ENCODE results near the gene SFT2D2.
A peak's percentile ranks its signal among the peaks of the same experiment; 100 is the strongest.

Gene SFT2D2

DNA sequence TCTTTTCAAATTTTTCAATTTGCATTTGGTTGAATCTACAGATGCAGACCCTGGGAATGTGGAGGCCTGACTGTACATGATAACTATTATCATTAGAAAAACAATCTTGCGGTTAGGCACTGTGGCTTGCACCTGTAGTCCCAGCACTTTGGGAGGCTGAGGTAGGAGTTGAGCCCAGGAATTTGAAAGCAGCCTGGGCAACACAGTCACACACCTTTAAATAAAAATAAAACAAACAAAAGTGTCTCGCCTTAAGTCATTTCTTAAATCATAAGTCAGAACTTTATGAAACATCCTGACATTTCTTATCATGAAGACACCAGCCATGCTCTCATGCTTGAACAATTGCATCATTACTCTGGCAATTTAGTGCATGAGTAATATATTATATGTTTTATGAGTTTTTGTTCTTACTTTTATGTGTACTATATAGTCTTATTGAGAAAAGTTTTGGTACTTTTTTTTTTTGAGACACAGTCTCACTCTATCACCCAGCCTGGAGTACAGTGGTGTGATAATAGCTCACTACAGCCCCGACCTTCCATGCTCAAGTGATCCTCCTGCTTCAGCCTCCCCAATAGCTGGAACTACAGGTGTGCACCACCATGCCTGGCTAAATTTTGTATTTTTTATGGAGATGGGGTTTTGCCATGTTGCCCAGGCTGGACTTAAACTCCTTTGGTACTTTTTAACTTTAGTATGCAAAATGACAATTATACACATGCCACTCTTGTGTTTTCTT is 62.7 kb downstream of the SFT2D2 start:
- Histone ChIP-seq H3K9me3 (ENCODE audit: control extremely low read depth in 1 of 5, control insufficient read depth in 4 of 5, insufficient read depth in 2 of 5, low read depth in 1 of 5, low read length in 4 of 5) (no peaks in the 10 kb centered on the region), H3K4me3 (ENCODE audit: control insufficient read depth in 1 of 7, extremely low read depth in 1 of 7, insufficient read depth in 4 of 7, low read depth in 2 of 7, low read length in 6 of 7) (no peak overlapping the region), H3K4me1 (ENCODE audit: control extremely low read depth in 1 of 4, control insufficient read depth in 4 of 4, insufficient read depth in 4 of 4, low read length in 3 of 4) (peaks cover 0 to 6% (median 0%) of the 10 kb centered on the region in 4 experiments), H3K27ac (ENCODE audit: insufficient read depth in 1 of 2, low read depth in 1 of 2, low read length in 2 of 2, poor library complexity in 1 of 2, severe bottlenecking in 2 of 2) (no peak overlapping the region), H3K27me3 (replicated peaks in 2 of 5; ENCODE audit: control insufficient read depth in 4 of 5, insufficient read depth in 5 of 5, low read length in 4 of 5) (no peaks in the 10 kb centered on the region), H3K36me3 (ENCODE audit: control insufficient read depth in 4 of 4, insufficient read depth in 4 of 4, low read length in 3 of 4) (peaks cover 0 to 2% (median 0%) of the 10 kb centered on the region in 4 experiments)
- no CpG with 5 or more reads among the region's 3 CpGs for WGBS (ENCODE audit: insufficient coverage)
- peak in 1 of 3 donors; percentile 17 for DNase-seq
- ChIA-PET POLR2A (no interaction called here), CTCF (no interaction called here)

DNA sequence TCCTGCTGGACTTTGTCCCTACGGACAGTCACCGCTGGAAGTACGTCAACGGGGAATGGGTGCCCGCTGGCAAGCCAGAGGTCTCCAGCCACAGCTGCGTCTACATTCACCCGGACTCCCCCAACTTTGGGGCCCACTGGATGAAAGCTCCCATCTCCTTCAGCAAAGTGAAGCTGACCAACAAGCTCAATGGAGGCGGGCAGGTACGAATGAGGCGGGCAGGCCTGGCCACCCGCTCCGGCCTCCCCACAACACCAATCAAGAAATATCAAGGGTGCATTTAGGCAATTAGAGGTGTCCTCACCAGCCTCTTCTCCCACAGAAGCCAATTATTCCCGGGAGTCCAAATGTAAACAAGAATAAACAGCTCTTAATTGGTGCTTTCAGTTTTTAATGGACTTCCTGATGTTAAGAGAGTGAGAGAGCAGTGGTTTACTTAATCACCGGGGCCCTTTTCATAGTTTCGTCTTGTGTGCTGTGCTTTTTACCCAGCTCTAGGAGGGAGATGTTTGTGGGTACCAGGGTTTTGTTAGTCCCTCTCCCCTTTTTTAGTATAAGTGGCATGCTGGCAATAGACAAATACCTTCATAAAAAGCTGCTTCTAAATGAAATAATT is 65.5 kb downstream of the SFT2D2 start:
- POLR2A ChIA-PET = no interaction called here

DNA sequence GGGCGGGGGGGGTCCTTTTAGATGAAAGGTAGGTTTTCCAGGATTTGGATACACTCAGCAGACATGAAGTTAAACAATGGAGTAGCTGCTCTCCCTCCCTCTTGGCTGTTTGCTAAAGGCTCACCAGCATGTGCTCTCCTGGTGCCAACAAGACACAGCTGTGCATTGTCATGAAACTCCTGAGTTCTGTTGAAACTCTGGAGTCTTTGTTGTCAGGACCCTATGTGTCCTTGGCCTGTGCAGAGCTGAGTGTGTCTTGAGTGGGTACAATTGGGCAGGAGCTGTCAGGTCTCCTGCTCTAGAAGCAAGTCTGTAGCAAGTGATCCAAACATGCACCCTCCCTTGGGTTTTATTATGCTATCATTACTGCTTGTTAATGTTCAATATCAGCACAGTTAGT is 67.6 kb downstream of the SFT2D2 start:
- peaks cover 0 to 2% (median 0%) of the 10 kb centered on the region in 4 experiments for H3K36me3 ChIP-seq (ENCODE audit: control insufficient read depth in 4 of 4, insufficient read depth in 4 of 4, low read length in 3 of 4)
- no peaks in the 10 kb centered on the region for H3K27me3 ChIP-seq (replicated peaks in 2 of 5; ENCODE audit: control insufficient read depth in 4 of 5, insufficient read depth in 5 of 5, low read length in 4 of 5)
- POLR2A ChIA-PET = no interaction called here
- H3K9me3 ChIP-seq (ENCODE audit: control extremely low read depth in 1 of 5, control insufficient read depth in 4 of 5, insufficient read depth in 2 of 5, low read depth in 1 of 5, low read length in 4 of 5) = no peaks in the 10 kb centered on the region
- CTCF ChIA-PET = interaction anchor here (1.0 to 1.3 kb wide), 2 partner anchors 9 to 28 kb away, joined by 3 read pairs; no protein-coding TSS in a partner anchor
- no peak overlapping the region for H3K27ac ChIP-seq (ENCODE audit: insufficient read depth in 1 of 2, low read depth in 1 of 2, low read length in 2 of 2, poor library complexity in 1 of 2, severe bottlenecking in 2 of 2)
- DNase-seq = no peak
- no CpG with 5 or more reads among the region's 1 CpG for WGBS (ENCODE audit: insufficient coverage)
- H3K4me3 ChIP-seq (ENCODE audit: control insufficient read depth in 1 of 7, extremely low read depth in 1 of 7, insufficient read depth in 4 of 7, low read depth in 2 of 7, low read length in 6 of 7) = no peak overlapping the region
- H3K4me1 ChIP-seq (ENCODE audit: control extremely low read depth in 1 of 4, control insufficient read depth in 4 of 4, insufficient read depth in 4 of 4, low read length in 3 of 4) = no peaks in the 10 kb centered on the region

More for the DNA sequence above, 65.5 kb downstream of the SFT2D2 start:
- no peak overlapping the region for H3K4me3 ChIP-seq (ENCODE audit: control insufficient read depth in 1 of 7, extremely low read depth in 1 of 7, insufficient read depth in 4 of 7, low read depth in 2 of 7, low read length in 6 of 7)
- CTCF ChIA-PET = no interaction called here
- H3K9me3 ChIP-seq (ENCODE audit: control extremely low read depth in 1 of 5, control insufficient read depth in 4 of 5, insufficient read depth in 2 of 5, low read depth in 1 of 5, low read length in 4 of 5) = no peaks in the 10 kb centered on the region
- no peak for DNase-seq
- 96% methylated on average over 12 of the region's 15 CpGs for WGBS (ENCODE audit: insufficient coverage)
- no peaks in the 10 kb centered on the region for H3K27me3 ChIP-seq (replicated peaks in 2 of 5; ENCODE audit: control insufficient read depth in 4 of 5, insufficient read depth in 5 of 5, low read length in 4 of 5)
- peaks cover 0 to 2% (median 0%) of the 10 kb centered on the region in 4 experiments for H3K36me3 ChIP-seq (ENCODE audit: control insufficient read depth in 4 of 4, insufficient read depth in 4 of 4, low read length in 3 of 4)
- peaks cover 0 to 6% (median 0%) of the 10 kb centered on the region in 4 experiments for H3K4me1 ChIP-seq (ENCODE audit: control extremely low read depth in 1 of 4, control insufficient read depth in 4 of 4, insufficient read depth in 4 of 4, low read length in 3 of 4)
- H3K27ac ChIP-seq (ENCODE audit: insufficient read depth in 1 of 2, low read depth in 1 of 2, low read length in 2 of 2, poor library complexity in 1 of 2, severe bottlenecking in 2 of 2) = no peak overlapping the region

DNA sequence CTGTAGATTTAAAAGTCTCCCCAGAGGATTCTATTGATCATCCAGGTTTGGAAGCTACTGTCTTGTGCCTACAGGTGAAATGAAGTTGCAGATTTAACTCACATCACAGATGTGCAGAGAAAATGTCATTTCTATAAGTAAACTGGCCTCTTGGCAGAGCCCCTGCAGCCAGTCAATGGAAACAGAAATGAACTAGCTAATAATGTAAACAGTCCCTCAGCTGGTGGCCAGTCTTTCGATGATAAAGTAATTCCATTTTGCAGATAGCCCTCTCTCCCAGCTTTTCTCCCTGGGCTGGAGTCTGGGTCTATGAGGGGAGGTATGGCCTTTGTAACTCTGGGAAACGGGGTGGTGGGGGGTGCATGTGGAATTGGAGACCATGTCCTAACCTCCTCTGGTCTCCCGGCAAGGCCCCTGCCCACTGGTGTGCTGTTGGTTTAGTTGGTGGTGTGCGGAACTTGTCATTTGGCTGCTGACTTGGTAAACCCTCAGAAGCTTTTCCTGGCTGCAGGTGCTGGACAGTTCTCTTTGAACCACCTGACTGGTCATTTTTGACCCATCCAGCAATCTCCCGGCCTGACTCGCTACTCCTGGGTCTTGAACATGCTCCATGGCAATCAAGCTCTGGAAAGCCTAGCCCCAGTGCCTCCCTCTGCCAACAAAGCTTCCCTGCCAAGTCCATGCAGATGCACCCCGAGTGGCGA is 69.8 kb downstream of the SFT2D2 start:
- H3K9me3 ChIP-seq (ENCODE audit: control extremely low read depth in 1 of 5, control insufficient read depth in 4 of 5, insufficient read depth in 2 of 5, low read depth in 1 of 5, low read length in 4 of 5) = no peaks in the 10 kb centered on the region
- no peaks in the 10 kb centered on the region for H3K4me1 ChIP-seq (ENCODE audit: control extremely low read depth in 1 of 4, control insufficient read depth in 4 of 4, insufficient read depth in 4 of 4, low read length in 3 of 4)
- no peaks in the 10 kb centered on the region for H3K27me3 ChIP-seq (replicated peaks in 2 of 5; ENCODE audit: control insufficient read depth in 4 of 5, insufficient read depth in 5 of 5, low read length in 4 of 5)
- H3K36me3 ChIP-seq (ENCODE audit: control insufficient read depth in 4 of 4, insufficient read depth in 4 of 4, low read length in 3 of 4) = peaks cover 0 to 2% (median 0%) of the 10 kb centered on the region in 4 experiments
- ChIA-PET CTCF (no interaction called here), POLR2A (no interaction called here)
- H3K27ac ChIP-seq (ENCODE audit: insufficient read depth in 1 of 2, low read depth in 1 of 2, low read length in 2 of 2, poor library complexity in 1 of 2, severe bottlenecking in 2 of 2) = no peak overlapping the region
- DNase-seq = no peak
- WGBS (ENCODE audit: insufficient coverage) = 98% methylated on average over 8 of the region's 8 CpGs
- no peak overlapping the region for H3K4me3 ChIP-seq (ENCODE audit: control insufficient read depth in 1 of 7, extremely low read depth in 1 of 7, insufficient read depth in 4 of 7, low read depth in 2 of 7, low read length in 6 of 7)

DNA sequence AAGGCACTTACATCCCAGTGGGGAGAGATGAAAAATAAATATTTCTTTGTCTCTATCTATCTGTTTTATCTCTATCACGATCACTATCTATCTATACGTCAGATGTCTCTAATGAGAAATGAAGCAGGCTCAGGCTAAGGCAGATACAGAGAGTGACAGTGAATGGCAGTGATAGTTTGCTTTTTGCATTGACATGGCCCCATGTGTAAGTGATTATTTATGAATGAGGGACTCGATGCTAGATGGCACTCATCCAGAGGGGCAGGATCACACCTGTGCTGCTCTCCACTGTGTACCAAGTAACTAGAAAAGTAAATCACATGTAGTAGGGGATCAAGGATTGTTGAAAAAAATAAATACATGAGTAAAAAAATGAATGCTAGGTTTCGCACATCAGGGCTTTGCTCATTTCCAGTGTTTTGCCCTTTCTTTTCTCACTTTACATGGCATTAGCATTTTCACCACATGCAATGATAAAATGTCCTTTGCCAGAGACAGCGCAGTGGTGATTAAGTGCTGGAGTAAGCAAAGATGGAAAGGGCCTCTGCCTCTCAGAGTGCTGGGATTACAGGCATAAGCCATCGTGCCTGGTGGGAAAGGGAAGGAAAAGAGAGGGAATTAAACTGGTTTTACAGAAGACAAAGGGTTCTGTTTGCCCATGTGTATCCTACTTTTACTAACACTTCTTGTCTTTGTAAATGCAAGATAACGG is 71.4 kb downstream of the SFT2D2 start:
- H3K27me3 ChIP-seq (replicated peaks in 2 of 5; ENCODE audit: control insufficient read depth in 4 of 5, insufficient read depth in 5 of 5, low read length in 4 of 5) = no peaks in the 10 kb centered on the region
- DNase-seq = no peak
- H3K4me1 ChIP-seq (ENCODE audit: control extremely low read depth in 1 of 4, control insufficient read depth in 4 of 4, insufficient read depth in 4 of 4, low read length in 3 of 4) = no peaks in the 10 kb centered on the region
- no peaks in the 10 kb centered on the region for H3K36me3 ChIP-seq (ENCODE audit: control insufficient read depth in 4 of 4, insufficient read depth in 4 of 4, low read length in 3 of 4)
- H3K4me3 ChIP-seq (ENCODE audit: control insufficient read depth in 1 of 7, extremely low read depth in 1 of 7, insufficient read depth in 4 of 7, low read depth in 2 of 7, low read length in 6 of 7) = no peak overlapping the region
- ChIA-PET CTCF (no interaction called here), POLR2A (no interaction called here)
- H3K27ac ChIP-seq (ENCODE audit: insufficient read depth in 1 of 2, low read depth in 1 of 2, low read length in 2 of 2, poor library complexity in 1 of 2, severe bottlenecking in 2 of 2) = no peak overlapping the region
- H3K9me3 ChIP-seq (ENCODE audit: control extremely low read depth in 1 of 5, control insufficient read depth in 4 of 5, insufficient read depth in 2 of 5, low read depth in 1 of 5, low read length in 4 of 5) = no peaks in the 10 kb centered on the region
- WGBS (ENCODE audit: insufficient coverage) = 93% methylated on average over 2 of the region's 7 CpGs

DNA sequence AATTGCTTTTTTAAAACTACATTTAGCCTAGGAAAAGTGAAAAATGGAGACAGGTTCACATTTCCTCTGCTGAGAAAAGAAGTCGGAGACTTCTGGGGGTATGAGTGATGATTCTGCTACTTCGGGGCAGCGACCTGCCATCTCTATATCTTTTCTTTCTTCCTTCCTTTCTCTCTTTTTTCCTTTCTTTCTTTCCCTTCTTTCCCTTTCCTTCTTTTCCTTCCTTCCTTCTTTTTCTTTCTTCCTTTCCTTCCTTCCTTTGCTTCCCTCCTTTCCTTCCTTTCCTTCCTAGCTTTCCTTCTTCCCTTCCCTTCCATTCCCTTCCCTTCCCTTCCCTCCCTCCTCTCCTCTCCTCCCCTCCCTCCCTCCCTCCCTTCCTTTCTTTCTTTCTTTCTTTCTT is 72.6 kb downstream of the SFT2D2 start:
- no peak for DNase-seq
- Histone ChIP-seq H3K36me3 (ENCODE audit: control insufficient read depth in 4 of 4, insufficient read depth in 4 of 4, low read length in 3 of 4) (no peaks in the 10 kb centered on the region), H3K27me3 (replicated peaks in 2 of 5; ENCODE audit: control insufficient read depth in 4 of 5, insufficient read depth in 5 of 5, low read length in 4 of 5) (no peaks in the 10 kb centered on the region), H3K9me3 (ENCODE audit: control extremely low read depth in 1 of 5, control insufficient read depth in 4 of 5, insufficient read depth in 2 of 5, low read depth in 1 of 5, low read length in 4 of 5) (no peaks in the 10 kb centered on the region), H3K27ac (ENCODE audit: insufficient read depth in 1 of 2, low read depth in 1 of 2, low read length in 2 of 2, poor library complexity in 1 of 2, severe bottlenecking in 2 of 2) (no peak overlapping the region), H3K4me3 (ENCODE audit: control insufficient read depth in 1 of 7, extremely low read depth in 1 of 7, insufficient read depth in 4 of 7, low read depth in 2 of 7, low read length in 6 of 7) (no peak overlapping the region), H3K4me1 (ENCODE audit: control extremely low read depth in 1 of 4, control insufficient read depth in 4 of 4, insufficient read depth in 4 of 4, low read length in 3 of 4) (no peaks in the 10 kb centered on the region)
- ChIA-PET CTCF (no interaction called here), POLR2A (no interaction called here)
- 100% methylated on average over 3 of the region's 3 CpGs for WGBS (ENCODE audit: insufficient coverage)

All from common myeloid progenitor, CD34-positive (primary cell).